Measurements from ENCODE around the gene SALL3. TPM values are rescaled to one million over a fixed set of nuclear protein-coding genes. Genes with fewer than 3 reads are reported as not detected.

The SALL3 gene
- total and polyA plus RNA-seq, 2 experiments from 2014 or later: 0.30 to 1.1 TPM

GRCh38 chr18:79018911-79019310, 39.3 kb downstream of the SALL3 start:
- WGBS (ENCODE audit: low lambda C conversion rate, missing lambda C conversion rate): 92% methylated on average over 12 of the region's 12 CpGs
- H3K79me2 ChIP-seq: no peaks in the 10 kb centered on the region
- no peaks in the 10 kb centered on the region for H3K27me3 ChIP-seq
- H3K9me2 ChIP-seq (replicated peaks; ENCODE audit: insufficient read depth): no peaks in the 10 kb centered on the region
- no peak overlapping the region for H3K4me2 ChIP-seq
- no peak overlapping the region for H3K27ac ChIP-seq
- no peaks in the 10 kb centered on the region for H3K9me3 ChIP-seq (ENCODE audit: low read depth)
- H3K4me3 ChIP-seq: no peak overlapping the region
- H3K4me1 ChIP-seq (ENCODE audit: insufficient read depth): no peaks in the 10 kb centered on the region
- no peaks in the 10 kb centered on the region for H4K20me1 ChIP-seq (ENCODE audit: insufficient read depth, poor library complexity, severe bottlenecking)
- H2AFZ ChIP-seq: no peak overlapping the region
- no peak for DNase-seq (ENCODE audit: low spot score)
- no peaks in the 10 kb centered on the region for H3K36me3 ChIP-seq (replicated peaks; ENCODE audit: insufficient read depth, low read depth)
- no peak for TF ChIP-seq EZH2 (IDR thresholded peaks at IDR 0.05; ENCODE audit: borderline replicate concordance)
- TF ChIP-seq EZH2phosphoT487 (IDR thresholded peaks at IDR 0.05; ENCODE audit: low read depth, severe bottlenecking, unreplicated experiment): no peak
- no peak for TF ChIP-seq CTCF (IDR thresholded peaks at IDR 0.05; ENCODE audit: poor library complexity)

GRCh38 chr18:79019881-79020280, 40.3 kb downstream of the SALL3 start:
- Histone ChIP-seq H4K20me1 (ENCODE audit: insufficient read depth, poor library complexity, severe bottlenecking) (no peaks in the 10 kb centered on the region), H3K9me2 (replicated peaks; ENCODE audit: insufficient read depth) (no peaks in the 10 kb centered on the region), H3K36me3 (replicated peaks; ENCODE audit: insufficient read depth, low read depth) (no peaks in the 10 kb centered on the region), H3K4me3 (no peak overlapping the region), H3K4me1 (ENCODE audit: insufficient read depth) (no peaks in the 10 kb centered on the region), H3K79me2 (no peaks in the 10 kb centered on the region), H3K27me3 (no peaks in the 10 kb centered on the region), H3K4me2 (no peak overlapping the region), H3K9me3 (ENCODE audit: low read depth) (no peaks in the 10 kb centered on the region), H2AFZ (no peak overlapping the region), H3K27ac (no peak overlapping the region)
- WGBS (ENCODE audit: low lambda C conversion rate, missing lambda C conversion rate): 87% methylated on average over 7 of the region's 7 CpGs
- TF ChIP-seq EZH2phosphoT487 (IDR thresholded peaks at IDR 0.05; ENCODE audit: low read depth, severe bottlenecking, unreplicated experiment) (no peak), CTCF (IDR thresholded peaks at IDR 0.05; ENCODE audit: poor library complexity) (no peak), EZH2 (IDR thresholded peaks at IDR 0.05; ENCODE audit: borderline replicate concordance) (no peak)
- DNase-seq (ENCODE audit: low spot score): no peak

DNA sequence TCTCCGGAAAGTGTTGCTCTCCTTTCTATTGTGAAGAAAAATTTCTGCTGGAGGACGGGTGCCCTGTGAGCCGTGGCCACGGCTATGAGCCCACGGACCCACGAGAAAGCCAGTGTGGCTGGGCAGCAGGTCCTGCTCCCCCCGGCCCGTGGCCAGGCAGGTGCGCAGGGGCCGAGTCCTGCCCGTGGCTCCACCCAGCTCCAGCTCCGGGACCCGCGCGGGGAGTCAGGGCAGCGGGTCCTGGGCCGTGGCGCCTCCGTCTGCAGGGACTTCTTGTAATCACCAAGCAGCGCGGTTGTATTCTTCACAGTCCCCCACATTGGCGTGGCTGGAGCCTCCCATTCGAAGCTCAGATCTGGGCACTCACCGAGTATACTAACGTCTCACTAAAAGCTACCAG, 43.0 kb downstream of the SALL3 start:
- H3K27ac ChIP-seq: no peak overlapping the region
- no peaks in the 10 kb centered on the region for H3K9me3 ChIP-seq (ENCODE audit: low read depth)
- no peak for DNase-seq (ENCODE audit: low spot score)
- no peaks in the 10 kb centered on the region for H3K27me3 ChIP-seq
- WGBS (ENCODE audit: low lambda C conversion rate, missing lambda C conversion rate): 93% methylated on average over 24 of the region's 25 CpGs
- H3K4me1 ChIP-seq (ENCODE audit: insufficient read depth): no peaks in the 10 kb centered on the region
- no peak overlapping the region for H3K4me2 ChIP-seq
- TF ChIP-seq EZH2phosphoT487 (IDR thresholded peaks at IDR 0.05; ENCODE audit: low read depth, severe bottlenecking, unreplicated experiment): no peak
- no peaks in the 10 kb centered on the region for H3K36me3 ChIP-seq (replicated peaks; ENCODE audit: insufficient read depth, low read depth)
- H3K79me2 ChIP-seq: no peaks in the 10 kb centered on the region
- no peaks in the 10 kb centered on the region for H4K20me1 ChIP-seq (ENCODE audit: insufficient read depth, poor library complexity, severe bottlenecking)
- H3K4me3 ChIP-seq: no peak overlapping the region
- H3K9me2 ChIP-seq (replicated peaks; ENCODE audit: insufficient read depth): no peaks in the 10 kb centered on the region
- no peak overlapping the region for H2AFZ ChIP-seq

DNA sequence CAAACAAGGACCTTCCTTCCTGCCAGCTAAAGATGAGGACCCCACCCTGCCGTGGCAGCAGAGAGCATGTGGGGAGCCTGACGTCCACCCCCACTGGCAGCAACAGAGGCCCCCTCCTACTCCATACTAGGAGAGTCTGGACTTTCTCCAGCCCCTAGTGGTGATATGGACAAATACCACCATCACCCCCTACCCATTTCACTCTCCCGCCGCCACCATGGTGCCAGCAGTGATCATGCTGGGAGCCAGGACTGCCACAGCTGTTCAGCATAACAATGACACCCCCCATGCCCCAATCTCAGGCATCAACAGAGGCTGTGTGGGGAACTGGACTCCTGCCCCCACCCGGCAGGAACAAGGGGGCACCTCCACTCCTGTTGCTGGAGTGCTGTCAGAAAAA, 46.9 kb downstream of the SALL3 start:
- Histone ChIP-seq H4K20me1 (ENCODE audit: insufficient read depth, poor library complexity, severe bottlenecking) (no peaks in the 10 kb centered on the region), H3K27ac (no peak overlapping the region), H3K4me1 (ENCODE audit: insufficient read depth) (no peaks in the 10 kb centered on the region), H3K36me3 (replicated peaks; ENCODE audit: insufficient read depth, low read depth) (no peaks in the 10 kb centered on the region), H2AFZ (no peak overlapping the region), H3K9me2 (replicated peaks; ENCODE audit: insufficient read depth) (no peaks in the 10 kb centered on the region), H3K4me2 (no peak overlapping the region), H3K4me3 (no peak overlapping the region), H3K27me3 (no peaks in the 10 kb centered on the region), H3K79me2 (no peaks in the 10 kb centered on the region), H3K9me3 (ENCODE audit: low read depth) (no peaks in the 10 kb centered on the region)
- 43% methylated on average over 5 of the region's 5 CpGs for WGBS (ENCODE audit: low lambda C conversion rate, missing lambda C conversion rate)
- TF ChIP-seq CTCF (IDR thresholded peaks at IDR 0.05; ENCODE audit: poor library complexity): no peak
- TF ChIP-seq EZH2 (IDR thresholded peaks at IDR 0.05; ENCODE audit: borderline replicate concordance): no peak
- no peak for TF ChIP-seq EZH2phosphoT487 (IDR thresholded peaks at IDR 0.05; ENCODE audit: low read depth, severe bottlenecking, unreplicated experiment)
- no peak for DNase-seq (ENCODE audit: low spot score)
